Endothelial cell of umbilical vein (primary cell): Measurements from ENCODE around the gene CCDC183. TPM values are rescaled to one million over a fixed set of nuclear protein-coding genes. Genes with fewer than 3 reads are reported as not detected.
"Not testable (repeated sequence)": the region's sequence is repeated elsewhere in the genome, so short reads cannot be mapped to it uniquely, and the experiment has no call there.

ENCODE experiments used
- BruUV-seq: library from RNA; stranded (reverse); fragments of 400-500 nt; replicated peaks from 2 replicates; lab custom pipeline; 2021; lab: Mats Ljungman, UMichigan
- CTCF ChIA-PET: fragments of 300-600, 350-600 bp; sonication (Branson Sonifier 250); formaldehyde crosslinking; loops from one replicate; lab custom pipeline; 2021; ENCODE audit warnings: antibody characterized with exemption, inconsistent platforms; lab: Charles Lee
- POLR2A ChIA-PET: fragments of 300-600, 350-600 bp; sonication (Branson Sonifier 250); formaldehyde crosslinking; loops from one replicate; lab custom pipeline; 2021; ENCODE audit warnings: antibody characterized with exemption, inconsistent platforms; lab: Charles Lee
- DNase-seq: peaks from one replicate; pipeline ENCODE4 v3.0.0-alpha.2; 2011; ENCODE audit warnings: low read depth, low spot score
- FAIRE-seq: peaks from 2 replicates; lab custom pipeline; 2011; peaks lifted over from hg19 to GRCh38; lab: Jason Lieb, UNC
- H2AFZ ChIP-seq: 2 replicates; pipeline ENCODE4 v1.6.0; 2012; ENCODE audit warnings: low read depth, low read length, control low read depth, inconsistent platforms
- H3K27ac ChIP-seq: 2 replicates; pipeline ENCODE4 v1.5.1; 2011; ENCODE audit warnings: low read depth, mild to moderate bottlenecking, control low read depth, low read length, moderate library complexity; ENCODE audit not compliant: insufficient read depth
- H3K27me3 ChIP-seq, 2 experiments: 2 replicates each; pipeline versions ENCODE4 v1.6.0 to v1.6.1; 2011; ENCODE audit warnings: low read length in 2 of 2, mixed read lengths in 1 of 2; ENCODE audit not compliant: control insufficient read depth in 2 of 2, insufficient read depth in 2 of 2
- H3K36me3 ChIP-seq, 2 experiments: 2 replicates in 1 of 2; 3 replicates in 1 of 2; pipeline ENCODE4 v1.5.1; 2011; ENCODE audit warnings: low read length in 2 of 2, mild to moderate bottlenecking in 1 of 2, moderate library complexity in 1 of 2; ENCODE audit not compliant: control insufficient read depth in 2 of 2, insufficient read depth in 2 of 2; ENCODE audit errors: extremely low read depth in 1 of 2
- H3K4me1 ChIP-seq: 3 replicates; pipeline ENCODE4 v1.5.1; 2011; ENCODE audit warnings: mild to moderate bottlenecking, low read length; ENCODE audit not compliant: control insufficient read depth, insufficient read depth; ENCODE audit errors: extremely low read depth
- H3K4me2 ChIP-seq: 2 replicates; pipeline ENCODE4 v1.6.1; 2011; ENCODE audit warnings: low read length, control low read depth, mixed read lengths; ENCODE audit not compliant: insufficient read depth
- H3K4me3 ChIP-seq, 3 experiments: fragments of 200-600 bp in 1 of 3; sonication (generic), shearing (Covaris generic) in 1 of 3; replicated peaks in 1 of 3; 2 replicates each; pipeline ENCODE4 v1.5.1; 2011 to 2016; ENCODE audit warnings: control low read depth in 3 of 3, low read length in 3 of 3, mild to moderate bottlenecking in 2 of 3, inconsistent platforms in 1 of 3, low read depth in 1 of 3, moderate library complexity in 1 of 3; ENCODE audit not compliant: insufficient read depth in 1 of 3
- H3K79me2 ChIP-seq: 2 replicates; pipeline ENCODE4 v1.6.0; 2012; ENCODE audit warnings: low read length, inconsistent platforms; ENCODE audit not compliant: control insufficient read depth, insufficient read depth
- H3K9ac ChIP-seq: replicated peaks from 2 replicates; pipeline ENCODE3; 2011; ENCODE audit warnings: low read length, control low read depth; ENCODE audit not compliant: insufficient read depth; ENCODE audit errors: extremely low read depth
- H3K9me1 ChIP-seq: replicated peaks from 3 replicates; pipeline ENCODE4 v1.6.0; 2011; ENCODE audit warnings: mild to moderate bottlenecking, low read length; ENCODE audit not compliant: control insufficient read depth, insufficient read depth; ENCODE audit errors: extremely low read depth
- H3K9me3 ChIP-seq: replicated peaks from 2 replicates; pipeline ENCODE4 v1.5.1; 2012; ENCODE audit warnings: low read length, inconsistent platforms; ENCODE audit not compliant: control insufficient read depth, insufficient read depth
- H4K20me1 ChIP-seq: replicated peaks from 2 replicates; pipeline ENCODE3; 2011; ENCODE audit warnings: mild to moderate bottlenecking, low read length; ENCODE audit not compliant: control insufficient read depth, insufficient read depth; ENCODE audit errors: extremely low read depth
- EZH2 ChIP-seq: IDR thresholded peaks from 2 replicates; pipeline ENCODE4 v1.6.1; 2012; ENCODE audit warnings: borderline replicate concordance, low read depth, mild to moderate bottlenecking, moderate library complexity, low read length, inconsistent platforms; ENCODE audit not compliant: severe bottlenecking
- MYC ChIP-seq: IDR thresholded peaks from one replicate; pipeline ENCODE4 v1.6.1; 2011; ENCODE audit warnings: mild to moderate bottlenecking, low read depth, low read length
- POLR2A ChIP-seq: IDR thresholded peaks from 2 replicates; pipeline ENCODE4 v1.6.1; 2012; ENCODE audit warnings: low read depth, mild to moderate bottlenecking, control low read depth, low read length
- POLR2AphosphoS5 ChIP-seq: IDR thresholded peaks from 2 replicates; pipeline ENCODE4 v1.6.1; 2012; ENCODE audit warnings: low read depth, mild to moderate bottlenecking, control low read depth, low read length, moderate library complexity; ENCODE audit not compliant: insufficient read depth
- dilution Hi-C: fragments of 300-500 bp; cut with MboI; formaldehyde crosslinking; loops from one replicate; pipeline ENCODE4 v1.15.0; 2019; ENCODE audit warnings: low sequenced_read_pairs; ENCODE audit not compliant: extremely low pct_ligation_motif_present
- intact Hi-C: fragments of 100-400 bp; cut with micrococcal nuclease; formaldehyde crosslinking; loops from one replicate; pipeline ENCODE4 v1.10.0; 2022
- polyA plus RNA-seq, 4 experiments: library from polyadenylated mRNA; depleted of rRNA in 3 of 4; stranded (reverse) in 3 of 4; unstranded in 1 of 4; fragments of >200 nt; gene quantifications; 2 replicates each; pipeline versions ENCODE4 v1.2.1 to v1.2.3, GENCODE V29; 2011 to 2012; ENCODE audit warnings: missing spikeins in 1 of 4
- total RNA-seq: library from RNA; stranded (reverse); gene quantifications from 2 replicates; pipeline ENCODE4 v1.2.3, GENCODE V29; 2021
- TF ChIP-seq, protein P1 (sequence below), 2 donors: IDR thresholded peaks; 1 replicate in 1 of 2; 2 replicates in 1 of 2; pipeline ENCODE4 v1.5.1; 2011; ENCODE audit warnings: low read length in 2 of 2, mild to moderate bottlenecking in 2 of 2, moderate library complexity in 2 of 2, control low read depth in 1 of 2, inconsistent platforms in 1 of 2, low read depth in 1 of 2; ENCODE audit not compliant: insufficient read depth in 1 of 2; ENCODE audit errors: extremely low read depth in 1 of 2

CCDC183 gene
- total and polyA plus RNA-seq, 2 donors (not counting 3 experiments of a cell fraction or from before 2014, with no cell fraction given), result 0.50 TPM; not detected in 1

DNA sequence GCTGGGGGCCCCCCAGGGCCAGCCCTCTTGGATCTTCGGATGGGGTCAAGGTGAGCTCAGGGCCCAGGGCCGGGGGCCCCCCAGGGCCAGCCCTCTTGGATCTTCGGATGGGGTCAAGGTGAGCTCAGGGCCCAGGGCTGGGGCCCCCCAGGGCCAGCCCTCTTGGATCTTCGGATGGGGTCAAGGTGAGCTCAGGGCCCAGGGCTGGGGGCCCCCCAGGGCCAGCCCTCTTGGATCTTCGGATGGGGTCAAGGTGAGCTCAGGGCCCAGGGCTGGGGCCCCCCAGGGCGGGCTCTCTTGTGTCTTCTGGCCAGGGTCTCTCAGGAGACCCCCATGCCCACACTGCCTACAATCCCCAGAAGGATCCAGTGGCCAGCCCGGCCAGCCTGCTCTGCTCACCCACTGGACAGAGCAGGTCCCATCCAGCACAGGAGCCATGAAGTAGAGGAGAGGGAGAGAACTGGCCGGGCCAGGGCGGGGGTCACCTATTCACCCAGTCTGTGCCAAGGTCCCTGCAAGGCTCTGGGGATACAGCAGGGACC, 6.9 kb downstream of the CCDC183 start:
- FAIRE-seq, H4K20me1 ChIP-seq, H3K9ac ChIP-seq, H3K4me3 ChIP-seq, H3K27ac ChIP-seq, H3K4me1 ChIP-seq, H3K36me3 ChIP-seq, H3K9me3 ChIP-seq, DNase-seq, intact Hi-C loops, H3K79me2 ChIP-seq, BruUV-seq, H3K4me2 ChIP-seq, H3K9me1 ChIP-seq, H2AFZ ChIP-seq: not testable (repeated sequence)
- dilution Hi-C loops, result loop anchor here (25.0 kb wide), 1 partner anchor 134 kb away; the partner anchor contains the start of genes C8G and FBXW5
- H3K27me3 ChIP-seq, result peaks cover 22 to 23% of the 10 kb centered on the region in 2 experiments
- ChIA-PET POLR2A (interaction anchor here (0.7 kb wide), 1 partner anchor 67 kb away, joined by 3 read pairs; no protein-coding TSS in a partner anchor), CTCF (interaction anchor here (1.0 kb wide), 1 partner anchor 39 kb away, joined by 3 read pairs; the partner anchor contains the start of gene AJM1)

DNA sequence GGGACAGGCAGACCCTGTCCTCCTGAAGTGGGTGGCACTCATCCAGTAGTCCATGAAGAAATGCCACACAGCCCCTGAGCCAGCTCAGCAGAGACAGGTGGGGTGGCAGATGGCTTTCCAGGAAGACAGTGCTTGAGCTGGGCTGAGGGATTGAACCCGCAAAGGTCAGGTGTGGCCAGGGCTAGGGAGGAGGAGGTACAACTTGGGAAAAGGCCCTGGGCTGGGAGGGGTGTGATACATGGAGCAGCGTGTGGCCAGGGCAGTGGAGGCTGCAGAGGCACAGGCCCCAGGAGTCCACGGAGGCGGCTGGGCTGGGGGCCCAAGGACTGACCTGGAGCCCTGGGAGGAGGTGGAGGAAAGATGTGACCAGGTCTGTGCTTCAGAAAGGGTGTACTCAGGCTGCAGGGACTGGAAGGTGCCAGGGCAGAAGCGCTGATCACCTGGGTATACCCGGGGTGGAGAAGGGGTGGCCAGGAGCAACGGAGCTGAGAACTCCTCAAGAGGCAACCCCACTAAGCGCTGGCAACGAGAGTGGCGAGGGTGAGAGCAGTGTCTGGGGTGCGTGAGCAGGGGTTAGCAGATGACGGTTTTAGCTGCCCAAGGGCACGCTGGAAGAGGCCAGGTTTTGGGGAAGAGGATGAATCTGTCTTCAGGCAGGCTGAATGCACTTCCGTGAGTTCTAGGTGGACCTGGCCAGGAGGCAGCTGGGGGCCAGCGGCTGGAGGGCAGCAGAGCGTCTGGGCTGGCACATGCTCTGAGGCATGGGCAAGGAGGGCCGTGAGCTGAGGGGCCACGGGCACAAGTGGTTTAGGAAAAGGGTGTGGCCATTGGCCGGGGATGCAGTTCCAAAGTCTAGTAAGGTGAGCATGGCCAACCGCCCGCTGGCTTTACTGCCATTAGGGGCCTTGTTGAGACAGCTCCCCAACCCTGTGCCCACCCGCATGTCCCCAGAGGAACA, 7.7 kb downstream of the CCDC183 start:
- no peaks in the 10 kb centered on the region for H3K36me3 ChIP-seq
- H2AFZ ChIP-seq, result no peak overlapping the region
- DNase-seq (no peak), FAIRE-seq (no peak)
- H3K9me1 ChIP-seq, result no peaks in the 10 kb centered on the region
- no peak overlapping the region for H3K27ac ChIP-seq
- dilution Hi-C loops, result loop anchor here (25.0 kb wide), 1 partner anchor 133 kb away; the partner anchor contains the start of genes C8G and FBXW5
- H3K79me2 ChIP-seq, result peaks cover 10% of the 10 kb centered on the region
- no peak overlapping the region for H3K9ac ChIP-seq
- no peak overlapping the region for H3K4me2 ChIP-seq
- TF ChIP-seq POLR2A, result no peak
- TF ChIP-seq EZH2, result no peak
- TF ChIP-seq MYC, result no peak
- TF ChIP-seq POLR2AphosphoS5, result no peak
- TF ChIP-seq, protein P1, sequence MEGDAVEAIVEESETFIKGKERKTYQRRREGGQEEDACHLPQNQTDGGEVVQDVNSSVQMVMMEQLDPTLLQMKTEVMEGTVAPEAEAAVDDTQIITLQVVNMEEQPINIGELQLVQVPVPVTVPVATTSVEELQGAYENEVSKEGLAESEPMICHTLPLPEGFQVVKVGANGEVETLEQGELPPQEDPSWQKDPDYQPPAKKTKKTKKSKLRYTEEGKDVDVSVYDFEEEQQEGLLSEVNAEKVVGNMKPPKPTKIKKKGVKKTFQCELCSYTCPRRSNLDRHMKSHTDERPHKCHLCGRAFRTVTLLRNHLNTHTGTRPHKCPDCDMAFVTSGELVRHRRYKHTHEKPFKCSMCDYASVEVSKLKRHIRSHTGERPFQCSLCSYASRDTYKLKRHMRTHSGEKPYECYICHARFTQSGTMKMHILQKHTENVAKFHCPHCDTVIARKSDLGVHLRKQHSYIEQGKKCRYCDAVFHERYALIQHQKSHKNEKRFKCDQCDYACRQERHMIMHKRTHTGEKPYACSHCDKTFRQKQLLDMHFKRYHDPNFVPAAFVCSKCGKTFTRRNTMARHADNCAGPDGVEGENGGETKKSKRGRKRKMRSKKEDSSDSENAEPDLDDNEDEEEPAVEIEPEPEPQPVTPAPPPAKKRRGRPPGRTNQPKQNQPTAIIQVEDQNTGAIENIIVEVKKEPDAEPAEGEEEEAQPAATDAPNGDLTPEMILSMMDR (IDR thresholded peaks at IDR 0.05; ENCODE audit: extremely low read depth in 1 of 2, insufficient read depth in 1 of 2, low read depth in 1 of 2, low read length in 2 of 2), result no peak
- no peaks in the 10 kb centered on the region for H3K9me3 ChIP-seq
- intact Hi-C loops, result no loop called here
- peaks cover 7% of the 10 kb centered on the region for H3K4me1 ChIP-seq
- peaks cover 18 to 19% of the 10 kb centered on the region in 2 experiments for H3K27me3 ChIP-seq
- no peaks in the 10 kb centered on the region for H4K20me1 ChIP-seq
- POLR2A ChIA-PET, result no interaction called here
- no peak overlapping the region for H3K4me3 ChIP-seq
- BruUV-seq, result no TSS peak
- CTCF ChIA-PET, result no interaction called here
